Measurements from ENCODE around the gene MSI2.

MSI2 gene

GRCh38 chr17:57461082-57461481, 204.8 kb downstream of the MSI2 start:
- DNase-seq (ENCODE audit: low read depth), result no peak

GRCh38 chr17:57462007-57462579, 205.8 kb downstream of the MSI2 start:
- no peak for DNase-seq (ENCODE audit: low read depth)

DNA sequence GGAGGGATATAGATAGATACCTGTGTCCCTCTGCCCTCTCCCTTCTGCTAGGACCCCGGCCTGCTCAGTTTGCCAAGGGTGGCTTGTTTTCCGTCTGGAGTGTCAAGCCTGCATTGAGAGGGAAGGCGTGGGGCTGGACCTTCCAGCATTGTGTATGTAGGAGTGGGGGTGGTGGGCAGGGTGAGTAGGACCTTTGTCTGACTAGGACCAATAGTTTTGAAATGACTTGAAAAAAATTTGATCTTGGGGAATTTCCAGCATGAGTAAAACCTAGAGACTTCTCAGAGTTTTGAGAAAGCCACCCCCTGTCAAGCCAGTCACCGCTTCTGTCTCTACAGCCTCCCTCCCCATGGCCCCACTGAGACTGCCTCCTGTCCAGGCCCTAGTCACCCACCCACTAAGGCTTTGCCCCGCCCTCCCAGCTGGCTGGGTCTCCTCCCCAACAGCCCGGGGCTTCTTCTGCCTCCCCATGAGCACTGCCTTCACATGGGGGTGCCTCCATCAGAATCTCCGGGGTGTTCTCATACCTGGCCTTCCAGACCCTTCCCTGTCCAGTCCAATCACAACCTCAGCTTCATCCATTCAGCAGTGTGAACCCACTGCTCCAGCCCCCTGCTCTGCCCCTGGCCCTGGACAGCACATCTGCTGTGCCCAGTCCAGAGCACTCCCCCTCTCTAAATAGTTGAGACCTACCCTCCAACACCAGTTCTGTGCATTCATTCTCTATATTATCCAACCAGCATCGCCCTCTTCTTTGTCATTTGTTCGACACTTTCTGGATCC, 207.0 kb downstream of the MSI2 start:
- DNase-seq (ENCODE audit: low read depth), result no peak

DNA sequence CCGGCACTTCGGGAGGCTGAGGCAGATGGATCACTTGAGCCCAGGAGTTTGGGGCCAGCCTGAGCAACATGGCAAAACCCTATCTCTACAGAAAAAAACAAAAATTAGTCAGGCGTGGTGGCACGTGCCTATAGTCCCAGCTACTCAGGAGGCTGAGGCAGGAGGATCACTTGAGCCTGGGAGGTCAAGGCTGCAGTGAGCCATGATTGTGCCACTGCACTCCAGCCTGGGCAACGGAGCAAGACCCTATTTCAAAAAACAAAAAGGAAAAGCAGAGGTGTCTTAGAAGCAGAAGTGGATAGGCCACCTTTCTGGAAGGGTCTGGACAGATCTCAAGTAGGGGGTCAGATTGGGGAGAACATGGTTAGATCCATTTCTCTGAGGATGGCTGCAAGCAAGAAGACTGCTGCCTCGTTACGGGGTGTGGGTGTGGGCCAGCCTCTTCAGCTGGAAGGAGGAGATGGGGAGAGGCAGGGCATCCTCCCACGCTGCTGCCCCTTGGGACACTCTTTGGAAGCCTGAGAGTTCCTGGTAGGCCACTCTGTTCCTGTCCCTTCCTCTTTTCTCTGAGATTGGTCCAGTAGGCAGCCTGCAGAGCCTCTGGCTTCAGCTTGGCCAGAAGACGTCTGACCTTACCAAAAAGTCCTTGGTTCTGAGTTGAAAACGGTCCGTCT, 208.0 kb downstream of the MSI2 start:
- no peak for DNase-seq (ENCODE audit: low read depth)

DNA sequence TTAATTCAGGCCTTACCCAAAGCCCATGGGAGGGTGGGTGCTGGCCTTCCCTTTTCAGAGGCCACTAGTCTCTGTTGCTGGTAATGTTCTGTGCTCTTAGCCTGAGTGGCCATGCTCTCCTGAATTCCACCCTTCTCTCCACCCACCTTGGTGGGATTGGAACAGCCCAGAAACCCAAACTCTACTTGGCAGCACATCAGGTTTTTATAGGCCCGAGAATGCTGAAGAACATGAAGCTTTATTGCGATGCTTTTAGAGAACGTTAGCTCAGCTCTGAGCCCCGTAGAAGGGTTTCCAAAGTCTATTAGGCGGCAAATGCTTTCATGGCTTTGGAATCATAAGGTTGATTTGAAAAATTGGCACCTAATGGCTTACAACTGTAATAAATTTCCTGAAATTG, 209.3 kb downstream of the MSI2 start:
- no peak for DNase-seq (ENCODE audit: low read depth)

- DNase-seq (ENCODE audit: low read depth), result no peak
Measured at GRCh38 chr17:57466017-57466471, 209.7 kb downstream of the MSI2 start.

- DNase-seq (ENCODE audit: low read depth), result no peak
Measured at GRCh38 chr17:57466521-57466920, 210.2 kb downstream of the MSI2 start.

- no peak for DNase-seq (ENCODE audit: low read depth)
Measured at GRCh38 chr17:57467226-57467625, 210.9 kb downstream of the MSI2 start.

DNA sequence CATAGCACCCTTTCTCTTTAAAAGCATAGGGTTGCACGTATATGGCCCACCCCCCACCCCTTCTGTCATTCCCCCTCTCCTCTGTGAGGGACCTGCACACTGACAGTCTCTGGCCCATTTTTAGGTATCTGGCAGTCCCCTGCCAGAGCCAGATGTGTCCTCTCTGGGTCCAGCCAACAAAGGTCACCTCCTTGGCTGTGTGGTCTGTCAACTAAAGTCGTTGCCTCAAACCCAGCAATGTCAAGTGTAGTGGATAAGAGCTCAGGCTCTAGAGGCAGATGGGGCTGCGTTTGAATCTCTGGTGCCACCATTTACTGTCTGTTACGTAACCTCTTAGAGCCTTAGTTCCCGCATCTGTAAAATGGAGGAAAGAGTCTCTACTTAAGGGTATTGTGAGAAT, 211.5 kb downstream of the MSI2 start:
- DNase-seq (ENCODE audit: low read depth), result no peak

- DNase-seq (ENCODE audit: low read depth), result no peak
Measured at GRCh38 chr17:57468932-57469775, 212.8 kb downstream of the MSI2 start.

- DNase-seq (ENCODE audit: low read depth), result no peak
Measured at GRCh38 chr17:57470906-57471305, 214.6 kb downstream of the MSI2 start.

GRCh38 chr17:57471868-57472368, 215.6 kb downstream of the MSI2 start:
- DNase-seq (ENCODE audit: low read depth), result no peak

GRCh38 chr17:57475796-57476195, 219.5 kb downstream of the MSI2 start:
- no peak for DNase-seq (ENCODE audit: low read depth)

- DNase-seq (ENCODE audit: low read depth), result no peak
Measured at GRCh38 chr17:57477522-57478362, 221.4 kb downstream of the MSI2 start.

GRCh38 chr17:57478478-57479250, 222.3 kb downstream of the MSI2 start:
- DNase-seq (ENCODE audit: low read depth), result no peak

DNA sequence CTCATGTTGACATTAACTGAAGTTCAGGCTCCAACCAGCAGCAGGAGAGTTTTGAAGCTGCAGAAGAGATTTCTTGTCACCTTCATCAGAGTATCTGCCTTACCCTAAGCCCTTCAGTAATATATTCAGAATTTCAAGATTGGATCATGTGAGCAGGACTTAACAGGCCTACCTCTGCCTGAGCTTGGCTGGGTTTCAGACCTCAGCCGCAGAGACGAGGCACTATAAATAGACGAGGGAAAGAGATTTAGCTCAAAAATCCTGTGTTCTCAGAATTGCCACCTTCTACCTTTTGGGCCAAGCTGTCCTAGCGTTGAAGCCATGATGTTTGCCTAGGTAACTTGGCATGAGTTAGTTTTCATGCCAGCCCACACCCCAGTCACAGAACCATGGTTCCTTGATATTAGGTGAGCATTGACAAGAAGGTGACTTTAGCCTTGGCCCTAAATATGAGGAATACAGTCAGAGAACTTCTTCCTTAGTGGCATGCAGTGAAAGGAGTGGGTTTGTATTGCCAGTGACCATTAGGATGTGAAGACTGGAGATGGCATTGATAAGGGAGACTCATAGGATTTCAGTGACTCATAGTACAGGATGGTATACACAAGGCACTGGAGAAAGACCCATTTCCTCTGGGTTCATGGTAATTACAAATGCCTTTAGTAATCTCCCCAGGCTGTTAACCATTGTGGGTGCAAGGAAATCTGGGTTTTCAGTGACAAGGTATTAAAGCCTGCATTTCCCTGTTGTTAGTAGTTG, 224.3 kb downstream of the MSI2 start:
- DNase-seq (ENCODE audit: low read depth), result peak; percentile 43

- peak; percentile 76 for DNase-seq (ENCODE audit: low read depth)
Measured at GRCh38 chr17:57481910-57482391, 225.6 kb downstream of the MSI2 start.

DNA sequence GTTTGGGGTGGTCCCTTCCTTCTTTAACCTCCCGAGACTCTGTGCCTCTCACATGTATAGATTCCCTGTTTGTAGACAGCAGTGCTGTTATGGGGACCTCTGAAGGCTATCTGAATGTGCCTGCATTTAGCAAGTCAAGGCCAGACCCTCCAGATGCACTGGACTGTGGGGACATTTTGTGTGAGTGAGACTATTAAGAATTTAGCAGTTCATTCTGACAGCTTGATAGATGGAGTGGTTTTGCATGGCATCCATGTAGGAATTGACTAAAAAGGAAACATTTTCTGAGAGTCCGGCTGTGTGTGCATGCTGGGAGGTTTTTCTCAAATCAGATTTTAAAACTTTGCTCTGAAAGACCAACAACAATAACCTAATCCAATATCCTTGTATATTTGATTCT, 226.3 kb downstream of the MSI2 start:
- DNase-seq (ENCODE audit: low read depth), result no peak

- DNase-seq (ENCODE audit: low read depth), result no peak
Measured at GRCh38 chr17:57484081-57484666, 227.9 kb downstream of the MSI2 start.
